Measurements from ENCODE around the gene COPZ2. TPM values are rescaled to one million over a fixed set of nuclear protein-coding genes. Genes with fewer than 3 reads are reported as not detected.

COPZ2 gene
- total RNA-seq, 1 donor from 2014 or later = not detected

- TF ChIP-seq CTCF (IDR thresholded peaks at IDR 0.05; ENCODE audit: unreplicated experiment) = no peak
- no peaks in the 10 kb centered on the region for H3K36me3 Mint-ChIP-seq (ENCODE audit: low read depth, unreplicated experiment)
- no peak overlapping the region for H3K4me3 Mint-ChIP-seq (ENCODE audit: unreplicated experiment)
These were observed 30.5 kb downstream of the COPZ2 start for GRCh38 chr17:48006936-48007709.

GRCh38 chr17:48004983-48005382, 32.6 kb downstream of the COPZ2 start:
- no peak overlapping the region for H3K4me3 Mint-ChIP-seq (ENCODE audit: unreplicated experiment)
- H3K4me1 Mint-ChIP-seq (ENCODE audit: unreplicated experiment) = peaks cover 29% of the 10 kb centered on the region
- no peak for TF ChIP-seq CTCF (IDR thresholded peaks at IDR 0.05; ENCODE audit: unreplicated experiment)
- peaks cover 2% of the 10 kb centered on the region for H3K27me3 Mint-ChIP-seq (ENCODE audit: unreplicated experiment)
- H3K36me3 Mint-ChIP-seq (ENCODE audit: low read depth, unreplicated experiment) = no peaks in the 10 kb centered on the region
- no peaks in the 10 kb centered on the region for H3K9me3 Mint-ChIP-seq (ENCODE audit: unreplicated experiment)
- H3K27ac Mint-ChIP-seq (ENCODE audit: unreplicated experiment) = no peak overlapping the region
- no peak for DNase-seq (ENCODE audit: low spot score)

More at GRCh38 chr17:48006936-48007709, 30.5 kb downstream of the COPZ2 start:
- peaks cover 32% of the 10 kb centered on the region for H3K4me1 Mint-ChIP-seq (ENCODE audit: unreplicated experiment)
- no peaks in the 10 kb centered on the region for H3K9me3 Mint-ChIP-seq (ENCODE audit: unreplicated experiment)
- peaks cover 3% of the 10 kb centered on the region for H3K27me3 Mint-ChIP-seq (ENCODE audit: unreplicated experiment)
- no peak overlapping the region for H3K27ac Mint-ChIP-seq (ENCODE audit: unreplicated experiment)
- no peak for DNase-seq (ENCODE audit: low spot score)

- Mint-ChIP-seq H3K27ac (ENCODE audit: unreplicated experiment) (peak overlapping the region; percentile 31), H3K36me3 (ENCODE audit: low read depth, unreplicated experiment) (no peaks in the 10 kb centered on the region), H3K9me3 (ENCODE audit: unreplicated experiment) (no peaks in the 10 kb centered on the region), H3K4me3 (ENCODE audit: unreplicated experiment) (peak overlapping the region; percentile 70), H3K4me1 (ENCODE audit: unreplicated experiment) (peaks cover 34% of the 10 kb centered on the region), H3K27me3 (ENCODE audit: unreplicated experiment) (peaks cover 2% of the 10 kb centered on the region)
- peak; percentile 26 for DNase-seq (ENCODE audit: low spot score)
- TF ChIP-seq CTCF (IDR thresholded peaks at IDR 0.05; ENCODE audit: unreplicated experiment) = no peak
These were observed 34.0 kb downstream of the COPZ2 start for GRCh38 chr17:48003417-48004151.

GRCh38 chr17:48002916-48003416, 34.6 kb downstream of the COPZ2 start:
- no peak for DNase-seq (ENCODE audit: low spot score)
- Mint-ChIP-seq H3K4me1 (ENCODE audit: unreplicated experiment) (peaks cover 34% of the 10 kb centered on the region), H3K36me3 (ENCODE audit: low read depth, unreplicated experiment) (no peaks in the 10 kb centered on the region), H3K27ac (ENCODE audit: unreplicated experiment) (no peak overlapping the region), H3K4me3 (ENCODE audit: unreplicated experiment) (no peak overlapping the region), H3K27me3 (ENCODE audit: unreplicated experiment) (peaks cover 2% of the 10 kb centered on the region), H3K9me3 (ENCODE audit: unreplicated experiment) (no peaks in the 10 kb centered on the region)
- no peak for TF ChIP-seq CTCF (IDR thresholded peaks at IDR 0.05; ENCODE audit: unreplicated experiment)
